Activated T-cell treated with anti-CD3 and anti-CD28 coated beads, Interleukin-2, amount 50 U/mL, for 4 hours (primary cell): Measurements from ENCODE around the gene KLHL41. TPM values are rescaled to one million over a fixed set of nuclear protein-coding genes. Genes with fewer than 3 reads are reported as not detected.
"Not testable (repeated sequence)": the region's sequence is repeated elsewhere in the genome, so short reads cannot be mapped to it uniquely, and the experiment has no call there.

Experiments used
- ATAC-seq, 2 donors: fragments of 200-7000 bp; cut with Tn5 transposase; one replicate each; pipeline ENCODE4 v1.10.0; 2021
- DNase-seq: peaks from one replicate; pipeline ENCODE4 v3.0.0-alpha.2; 2020
- H3K27me3 Mint-ChIP-seq: one replicate; pipeline ENCODE4 v1.8.0; 2021; ENCODE audit warnings: low read depth, mixed read lengths
- H3K36me3 Mint-ChIP-seq: one replicate; pipeline ENCODE4 v1.8.0; 2022; ENCODE audit warnings: mixed read lengths; ENCODE audit not compliant: insufficient read depth
- H3K4me1 Mint-ChIP-seq: one replicate; pipeline ENCODE4 v1.8.0; 2021; ENCODE audit warnings: low read depth, mixed read lengths
- H3K4me3 Mint-ChIP-seq: one replicate; pipeline ENCODE4 v1.8.0; 2021; ENCODE audit warnings: mild to moderate bottlenecking, moderate library complexity, mixed read lengths
- H3K9me3 Mint-ChIP-seq: one replicate; pipeline ENCODE4 v1.8.0; 2021; ENCODE audit warnings: mixed read lengths
- total RNA-seq, 3 donors: library from RNA; stranded (reverse); gene quantifications; one replicate each; pipeline ENCODE4 v1.2.1, GENCODE V29; 2021

The KLHL41 gene
- total RNA-seq, 3 donors from 2014 or later = not detected

GRCh38 chr2:169572189-169572588, 62.7 kb downstream of the KLHL41 start:
- peaks cover 20% of the 10 kb centered on the region for H3K4me1 Mint-ChIP-seq
- ATAC-seq = no peak
- no peak for DNase-seq
- peaks cover 13% of the 10 kb centered on the region for H3K36me3 Mint-ChIP-seq
- no peaks in the 10 kb centered on the region for H3K9me3 Mint-ChIP-seq
- H3K27me3 Mint-ChIP-seq = no peaks in the 10 kb centered on the region
- H3K4me3 Mint-ChIP-seq = no peak overlapping the region

GRCh38 chr2:169572821-169573159, 63.3 kb downstream of the KLHL41 start:
- Mint-ChIP-seq H3K4me1 (peaks cover 20% of the 10 kb centered on the region), H3K9me3 (no peaks in the 10 kb centered on the region), H3K36me3 (peaks cover 11% of the 10 kb centered on the region), H3K4me3 (peak overlapping the region; percentile 96), H3K27me3 (no peaks in the 10 kb centered on the region)
- DNase-seq (no peak), ATAC-seq (no peak)

GRCh38 chr2:169573160-169573973, 63.9 kb downstream of the KLHL41 start, which contains the start of gene FASTKD1:
Gene FASTKD1 (minus strand): TSS chr2:169573865. CDS start chr2:169572029, 1,836 bp downstream.
- ATAC-seq = peak; percentile 100
- Mint-ChIP-seq H3K4me1 (peaks cover 20% of the 10 kb centered on the region), H3K9me3 (no peaks in the 10 kb centered on the region)

GRCh38 chr2:169573974-169574299, 64.4 kb downstream of the KLHL41 start:
- H3K4me1 Mint-ChIP-seq = peaks cover 20% of the 10 kb centered on the region
- H3K27me3 Mint-ChIP-seq = peaks cover 3% of the 10 kb centered on the region
- peak overlapping the region; percentile 96 for H3K4me3 Mint-ChIP-seq
- peaks cover 11% of the 10 kb centered on the region for H3K36me3 Mint-ChIP-seq
- DNase-seq (no peak), ATAC-seq (no peak)
- H3K9me3 Mint-ChIP-seq = no peaks in the 10 kb centered on the region

More at GRCh38 chr2:169573160-169573973, 63.9 kb downstream of the KLHL41 start, which contains the start of gene FASTKD1:
- peaks cover 11% of the 10 kb centered on the region for H3K36me3 Mint-ChIP-seq
- H3K27me3 Mint-ChIP-seq = no peaks in the 10 kb centered on the region
- peak; percentile 83 for DNase-seq
- H3K4me3 Mint-ChIP-seq = peak within 1 kb of the TSS; percentile 96

GRCh38 chr2:169574539-169574938, 65.0 kb downstream of the KLHL41 start:
- H3K9me3 Mint-ChIP-seq, DNase-seq, ATAC-seq, H3K27me3 Mint-ChIP-seq, H3K4me3 Mint-ChIP-seq: not testable (repeated sequence)
- Mint-ChIP-seq H3K36me3 (peaks cover 11% of the 10 kb centered on the region), H3K4me1 (peaks cover 20% of the 10 kb centered on the region)

GRCh38 chr2:169575264-169575663, 65.8 kb downstream of the KLHL41 start:
- peaks cover 15% of the 10 kb centered on the region for H3K4me1 Mint-ChIP-seq
- DNase-seq, H3K9me3 Mint-ChIP-seq, H3K36me3 Mint-ChIP-seq, H3K27me3 Mint-ChIP-seq, H3K4me3 Mint-ChIP-seq, ATAC-seq: not testable (repeated sequence)

Other genes starting within 250 kb of the KLHL41 start
- gene LRP2, start 147.2 kb upstream of the KLHL41 start, total RNA-seq = under 1 TPM in 1 of 3 donors, not detected in 2; 0.03 TPM
- 1 to 10 TPM; 3.9 to 5.3 (median 4.3) TPM for gene BBS5, start 30.2 kb upstream of the KLHL41 start, total RNA-seq
- 10 to 100 TPM; 37.2 to 47.3 (median 42.1) TPM for gene FASTKD1, start 64.2 kb downstream of the KLHL41 start, total RNA-seq
- 10 to 100 TPM; 55.2 to 57.8 (median 57.8) TPM for gene PPIG, start 74.6 kb downstream of the KLHL41 start, total RNA-seq
- gene CFAP210, start 184.7 kb downstream of the KLHL41 start, total RNA-seq = under 1 TPM in 2 of 3 donors, not detected in 1; 0.08 to 0.43 TPM
- gene PHOSPHO2, start 184.8 kb downstream of the KLHL41 start, total RNA-seq = 1 to 10 TPM; 2.7 to 4.6 (median 3.5) TPM
- gene KLHL23, start 224.1 kb downstream of the KLHL41 start, total RNA-seq = 1 to 10 TPM; 3.7 to 4.5 (median 4.3) TPM